Measurements from ENCODE around the gene ITGB1BP2.
"Not testable (repeated sequence)": the region's sequence is repeated elsewhere in the genome, so short reads cannot be mapped to it uniquely, and the experiment has no call there.

Gene ITGB1BP2

GRCh38 chrX:71302461-71303213, 1.1 kb downstream of the ITGB1BP2 start:
- DNase-seq (ENCODE audit: low read depth in 2 of 2): no peak

- DNase-seq (ENCODE audit: low read depth in 2 of 2): no peak
Measured at GRCh38 chrX:71304561-71304960, 3.0 kb downstream of the ITGB1BP2 start.

GRCh38 chrX:71315917-71316316, 14.4 kb downstream of the ITGB1BP2 start:
- DNase-seq (ENCODE audit: low read depth in 2 of 2): no peak

- not testable (repeated sequence) for DNase-seq (ENCODE audit: low read depth in 2 of 2)
Measured at GRCh38 chrX:71316959-71317358, 15.4 kb downstream of the ITGB1BP2 start.

GRCh38 chrX:71320126-71320525, 18.6 kb downstream of the ITGB1BP2 start:
- DNase-seq (ENCODE audit: low read depth in 2 of 2): no peak

- DNase-seq (ENCODE audit: low read depth in 2 of 2): no peak
Measured at GRCh38 chrX:71321731-71322130, 20.2 kb downstream of the ITGB1BP2 start.

GRCh38 chrX:71324452-71324851, 22.9 kb downstream of the ITGB1BP2 start:
- DNase-seq (ENCODE audit: low read depth in 2 of 2): not testable (repeated sequence)

GRCh38 chrX:71326394-71326793, 24.8 kb downstream of the ITGB1BP2 start:
- no peak for DNase-seq (ENCODE audit: low read depth in 2 of 2)

- DNase-seq (ENCODE audit: low read depth in 2 of 2): not testable (repeated sequence)
Measured at GRCh38 chrX:71349151-71349665, 47.7 kb downstream of the ITGB1BP2 start.

GRCh38 chrX:71349867-71350266, 48.3 kb downstream of the ITGB1BP2 start:
- not testable (repeated sequence) for DNase-seq (ENCODE audit: low read depth in 2 of 2)

GRCh38 chrX:71352439-71352838, 50.9 kb downstream of the ITGB1BP2 start:
- DNase-seq (ENCODE audit: low read depth in 2 of 2): not testable (repeated sequence)

Data from stimulated activated CD4-positive, alpha-beta T cell treated with anti-CD3 and anti-CD28 coated beads, Interleukin-12 subunit alpha, Interleukin-12 subunit beta, amount 100 ng/mL, for 24 hours (primary cell).